ENCODE data around the gene CCDC184.

CCDC184 gene

DNA sequence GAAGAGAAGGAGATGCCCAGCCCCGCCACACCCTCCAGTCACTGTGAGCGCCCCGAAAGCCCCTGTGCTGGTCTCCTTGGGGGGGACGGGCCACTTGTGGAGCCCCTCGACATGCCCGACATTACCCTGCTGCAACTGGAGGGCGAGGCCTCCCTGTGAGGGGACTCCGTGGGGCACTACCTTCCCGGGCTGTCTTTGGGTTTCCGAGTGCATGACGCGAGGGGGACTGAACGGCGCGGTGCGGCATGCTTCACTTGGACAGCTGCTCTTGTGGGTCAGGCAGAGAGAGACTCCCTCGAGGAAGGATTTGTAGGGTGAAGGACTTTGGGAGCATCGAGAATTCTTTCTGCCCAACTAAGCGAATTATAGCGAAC, 1.1 kb downstream of the CCDC184 start:
- Histone ChIP-seq H3K9ac (no peak overlapping the region), H2AFZ (ENCODE audit: low read depth) (no peak overlapping the region), H3K4me2 (no peak overlapping the region), H3K27me3 (ENCODE audit: insufficient read depth, low read depth) (no peaks in the 10 kb centered on the region), H3K27ac (no peak overlapping the region), H3K36me3 (ENCODE audit: insufficient read depth) (no peaks in the 10 kb centered on the region), H4K20me1 (ENCODE audit: insufficient read depth) (no peaks in the 10 kb centered on the region), H3K79me2 (ENCODE audit: insufficient read depth, low read depth) (no peaks in the 10 kb centered on the region), H3K4me3 (IDR thresholded peaks at IDR 0.05; ENCODE audit: insufficient read depth, low read depth, low read length) (no peak overlapping the region), H3K4me1 (ENCODE audit: low read depth, poor library complexity, severe bottlenecking) (peaks cover 11% of the 10 kb centered on the region)
- TF ChIP-seq, protein P1, sequence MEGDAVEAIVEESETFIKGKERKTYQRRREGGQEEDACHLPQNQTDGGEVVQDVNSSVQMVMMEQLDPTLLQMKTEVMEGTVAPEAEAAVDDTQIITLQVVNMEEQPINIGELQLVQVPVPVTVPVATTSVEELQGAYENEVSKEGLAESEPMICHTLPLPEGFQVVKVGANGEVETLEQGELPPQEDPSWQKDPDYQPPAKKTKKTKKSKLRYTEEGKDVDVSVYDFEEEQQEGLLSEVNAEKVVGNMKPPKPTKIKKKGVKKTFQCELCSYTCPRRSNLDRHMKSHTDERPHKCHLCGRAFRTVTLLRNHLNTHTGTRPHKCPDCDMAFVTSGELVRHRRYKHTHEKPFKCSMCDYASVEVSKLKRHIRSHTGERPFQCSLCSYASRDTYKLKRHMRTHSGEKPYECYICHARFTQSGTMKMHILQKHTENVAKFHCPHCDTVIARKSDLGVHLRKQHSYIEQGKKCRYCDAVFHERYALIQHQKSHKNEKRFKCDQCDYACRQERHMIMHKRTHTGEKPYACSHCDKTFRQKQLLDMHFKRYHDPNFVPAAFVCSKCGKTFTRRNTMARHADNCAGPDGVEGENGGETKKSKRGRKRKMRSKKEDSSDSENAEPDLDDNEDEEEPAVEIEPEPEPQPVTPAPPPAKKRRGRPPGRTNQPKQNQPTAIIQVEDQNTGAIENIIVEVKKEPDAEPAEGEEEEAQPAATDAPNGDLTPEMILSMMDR (conservative IDR thresholded peaks at IDR 0.05; ENCODE audit: low read depth, low read length), result no peak

DNA sequence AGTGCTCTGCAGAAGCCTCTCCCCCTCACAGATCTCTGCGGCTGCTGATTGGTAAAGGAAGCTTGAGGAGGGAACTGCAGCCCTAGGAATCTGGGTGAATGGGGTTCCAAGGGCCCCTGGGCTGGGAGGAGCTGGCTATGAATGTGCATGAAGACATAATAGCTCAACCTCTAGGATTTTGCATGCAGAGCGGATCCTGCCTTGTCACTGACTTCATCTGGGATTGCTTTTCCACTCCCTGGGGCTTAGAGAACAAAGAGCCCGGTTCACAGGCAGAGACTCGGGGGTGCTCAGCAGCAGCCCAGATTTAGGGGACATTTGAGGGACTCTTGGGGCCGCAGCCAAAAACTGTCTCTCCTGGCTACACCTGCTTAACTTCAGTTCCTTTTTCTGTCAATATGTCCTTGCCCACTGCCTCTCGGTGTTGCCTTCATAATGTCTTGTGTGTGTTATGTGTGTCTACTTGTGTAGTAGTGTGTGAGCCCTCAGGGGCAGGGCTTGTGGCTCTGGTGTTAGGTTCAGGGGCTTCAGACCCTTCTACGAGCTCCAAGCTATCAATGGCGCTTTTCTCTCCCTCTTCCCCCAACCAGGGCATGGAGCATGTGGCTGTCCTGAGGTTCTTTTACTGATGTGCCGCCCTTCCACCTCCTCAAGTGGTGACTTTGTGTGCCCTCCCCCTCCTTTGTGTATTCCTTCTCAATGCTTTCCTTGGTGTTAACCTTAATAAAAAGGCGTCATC, 1.9 kb downstream of the CCDC184 start:
- Histone ChIP-seq H3K36me3 (ENCODE audit: insufficient read depth) (no peaks in the 10 kb centered on the region), H4K20me1 (ENCODE audit: insufficient read depth) (no peaks in the 10 kb centered on the region), H3K4me1 (ENCODE audit: low read depth, poor library complexity, severe bottlenecking) (peaks cover 11% of the 10 kb centered on the region), H3K9ac (no peak overlapping the region), H3K4me3 (IDR thresholded peaks at IDR 0.05; ENCODE audit: insufficient read depth, low read depth, low read length) (no peak overlapping the region), H3K27ac (no peak overlapping the region), H3K79me2 (ENCODE audit: insufficient read depth, low read depth) (no peaks in the 10 kb centered on the region), H3K4me2 (no peak overlapping the region), H3K27me3 (ENCODE audit: insufficient read depth, low read depth) (no peaks in the 10 kb centered on the region), H2AFZ (ENCODE audit: low read depth) (no peak overlapping the region)
- TF ChIP-seq, protein P1 (conservative IDR thresholded peaks at IDR 0.05; ENCODE audit: low read depth, low read length), result no peak

DNA sequence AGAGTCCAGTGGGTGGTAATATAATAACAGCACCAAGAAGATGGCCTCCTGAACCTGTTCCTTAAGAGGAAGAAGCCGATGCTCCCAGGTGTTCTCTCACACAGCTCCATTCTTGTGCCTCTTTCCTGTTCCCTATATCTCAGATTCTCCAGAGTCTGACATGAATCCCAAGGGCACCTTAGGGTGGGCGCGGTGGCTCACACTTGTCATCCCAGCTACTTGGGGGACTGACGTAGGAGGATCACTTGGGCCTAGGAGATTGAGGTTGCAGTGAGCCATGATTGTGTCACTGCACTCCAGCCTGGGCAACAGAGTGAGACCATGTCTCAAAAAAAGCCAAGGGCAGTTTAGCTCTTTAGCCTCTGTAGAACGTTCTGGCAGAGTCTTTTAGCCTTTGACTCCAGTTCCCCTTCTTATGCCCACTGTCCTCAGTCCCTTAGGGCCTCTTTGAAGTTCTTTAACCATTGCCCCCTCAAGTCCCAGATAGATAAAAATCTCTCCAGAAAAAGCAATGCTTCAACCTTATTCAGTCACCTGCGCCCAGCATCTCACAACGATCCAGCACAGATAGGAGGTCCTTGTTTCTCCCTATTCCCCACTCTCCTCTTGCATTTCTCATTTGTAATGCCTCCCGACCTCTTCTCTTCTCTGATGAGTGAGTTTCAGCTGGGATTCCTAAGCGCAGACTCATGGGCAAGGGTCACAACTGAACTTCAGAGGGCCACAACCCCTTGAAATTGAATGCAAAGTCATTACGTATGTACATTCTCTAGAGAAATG, 4.7 kb downstream of the CCDC184 start:
- Histone ChIP-seq H3K79me2 (ENCODE audit: insufficient read depth, low read depth) (no peaks in the 10 kb centered on the region), H3K27me3 (ENCODE audit: insufficient read depth, low read depth) (no peaks in the 10 kb centered on the region), H3K9ac (no peak overlapping the region), H3K27ac (no peak overlapping the region), H4K20me1 (ENCODE audit: insufficient read depth) (no peaks in the 10 kb centered on the region), H2AFZ (ENCODE audit: low read depth) (no peak overlapping the region), H3K4me1 (ENCODE audit: low read depth, poor library complexity, severe bottlenecking) (peaks cover 5% of the 10 kb centered on the region), H3K4me3 (IDR thresholded peaks at IDR 0.05; ENCODE audit: insufficient read depth, low read depth, low read length) (no peak overlapping the region), H3K4me2 (no peak overlapping the region), H3K36me3 (ENCODE audit: insufficient read depth) (no peaks in the 10 kb centered on the region)
- TF ChIP-seq, protein P1 (conservative IDR thresholded peaks at IDR 0.05; ENCODE audit: low read depth, low read length), result no peak

DNA sequence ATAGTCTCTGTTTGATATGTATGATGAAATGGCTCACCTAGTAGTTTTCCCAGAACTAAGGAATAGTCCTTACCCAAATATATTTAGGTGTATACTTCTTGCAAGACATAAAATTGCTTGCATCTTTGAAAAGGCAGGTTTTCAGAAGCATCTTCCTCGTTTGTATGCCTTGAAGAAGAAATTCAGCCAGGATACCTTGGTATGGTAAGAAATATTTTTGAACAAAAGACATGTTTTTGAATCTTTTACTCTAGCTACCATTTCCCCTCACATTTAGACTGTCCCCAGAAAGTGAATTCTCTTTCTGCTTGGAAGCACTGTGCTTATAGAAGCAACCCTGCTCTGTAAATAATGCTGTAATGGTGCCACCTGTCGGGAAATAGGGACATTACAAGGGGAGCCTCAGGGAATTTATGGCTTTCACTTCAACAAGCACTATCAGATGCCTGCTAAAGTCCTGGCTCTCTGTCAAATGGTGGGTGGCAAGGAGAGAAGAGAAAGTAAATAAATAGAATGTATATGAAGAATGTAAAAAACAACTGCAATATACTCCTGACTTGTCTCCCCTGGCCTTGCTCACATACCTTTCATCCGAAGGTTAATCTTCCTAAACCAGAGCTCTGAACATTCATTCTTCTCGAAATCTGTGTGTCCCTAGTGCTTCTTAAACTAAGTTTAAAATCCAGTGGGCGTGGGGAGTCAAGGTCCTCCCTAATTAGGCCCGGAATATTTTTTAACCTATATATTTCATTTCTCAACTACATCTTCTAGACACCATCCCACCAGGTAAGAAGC, 6.1 kb downstream of the CCDC184 start:
- Histone ChIP-seq H3K79me2 (ENCODE audit: insufficient read depth, low read depth) (no peaks in the 10 kb centered on the region), H3K27ac (no peak overlapping the region), H3K27me3 (ENCODE audit: insufficient read depth, low read depth) (no peaks in the 10 kb centered on the region), H2AFZ (ENCODE audit: low read depth) (no peak overlapping the region), H3K4me1 (ENCODE audit: low read depth, poor library complexity, severe bottlenecking) (peaks cover 5% of the 10 kb centered on the region), H4K20me1 (ENCODE audit: insufficient read depth) (no peaks in the 10 kb centered on the region), H3K9ac (no peak overlapping the region), H3K4me2 (no peak overlapping the region), H3K4me3 (IDR thresholded peaks at IDR 0.05; ENCODE audit: insufficient read depth, low read depth, low read length) (no peak overlapping the region), H3K36me3 (ENCODE audit: insufficient read depth) (no peaks in the 10 kb centered on the region)
- TF ChIP-seq, protein P1 (conservative IDR thresholded peaks at IDR 0.05; ENCODE audit: low read depth, low read length), result peak; percentile 95

Measured in KMS-11 (cell line).